HepG2 (cell line): ENCODE data around the gene MCOLN1. TPM values are rescaled to one million over a fixed set of nuclear protein-coding genes. Genes with fewer than 3 reads are reported as not detected.

ENCODE experiments used
- CSRNP1 ChIP-seq: sonication (generic); formaldehyde crosslinking; IDR thresholded peaks from 2 replicates; pipeline ENCODE4 v1.8.1; 2023; ENCODE audit warnings: mild to moderate bottlenecking, missing genetic modification reagents
- FOXK1 ChIP-seq: sonication (generic); formaldehyde crosslinking; IDR thresholded peaks from 2 replicates; pipeline ENCODE4 v1.4.0; 2020; ENCODE audit warnings: low read depth, missing genetic modification reagents, borderline replicate concordance
- GTF2F1 ChIP-seq: fragments of 150-350 bp; IDR thresholded peaks from 2 replicates; pipeline ENCODE4 v1.6.1; 2014; ENCODE audit warnings: low read length
- NFYC ChIP-seq: IDR thresholded peaks from 2 replicates; pipeline ENCODE4 v1.6.1; 2016; ENCODE audit warnings: missing genetic modification reagents, missing compliant biosample characterization
- SIX4 ChIP-seq: sonication (generic); formaldehyde crosslinking; IDR thresholded peaks from 2 replicates; pipeline ENCODE4 v1.4.0; 2020; ENCODE audit warnings: missing genetic modification reagents
- ZFP41 ChIP-seq: sonication (generic); formaldehyde crosslinking; IDR thresholded peaks from 2 replicates; pipeline ENCODE4 v1.4.0; 2020; ENCODE audit warnings: mild to moderate bottlenecking, missing genetic modification reagents, borderline replicate concordance
- ZNF30 ChIP-seq: sonication (generic); formaldehyde crosslinking; IDR thresholded peaks from 2 replicates; pipeline ENCODE4 v1.5.0; 2020; ENCODE audit warnings: mild to moderate bottlenecking, missing genetic modification reagents
- ZNF484 ChIP-seq: sonication (generic); formaldehyde crosslinking; IDR thresholded peaks from 2 replicates; pipeline ENCODE4 v1.5.1; 2020; ENCODE audit warnings: mild to moderate bottlenecking, low read depth, missing genetic modification reagents, borderline replicate concordance
- ZNF776 ChIP-seq: sonication (generic); formaldehyde crosslinking; IDR thresholded peaks from 2 replicates; pipeline ENCODE4 v1.4.0; 2020; ENCODE audit warnings: mild to moderate bottlenecking, missing genetic modification reagents
- ZNF879 ChIP-seq: sonication (generic); formaldehyde crosslinking; IDR thresholded peaks from 2 replicates; pipeline ENCODE4 v1.8.1; 2023; ENCODE audit warnings: missing genetic modification reagents
- ZSCAN5A ChIP-seq: sonication (generic); formaldehyde crosslinking; IDR thresholded peaks from 2 replicates; pipeline ENCODE4 v1.8.0; 2022; ENCODE audit warnings: mild to moderate bottlenecking, missing genetic modification reagents, borderline replicate concordance
- polyA plus RNA-seq, 8 experiments: library from polyadenylated mRNA; depleted of rRNA in 3 of 8; stranded (reverse) in 7 of 8; unstranded in 1 of 8; fragments of >200 nt; fragmentation: Illumina TruSeq in 4 of 8; extraction: Trizol in 4 of 8; gene quantifications; 2 replicates each; pipeline versions ENCODE4 v1.2.1 to v1.2.3, GENCODE V29; 2011 to 2016; ENCODE audit warnings: low read depth in 4 of 8, missing spikeins in 1 of 8, mixed read lengths in 1 of 8; ENCODE audit not compliant: insufficient read depth in 1 of 8
- total RNA-seq, 5 experiments: library from RNA; depleted of rRNA; stranded (reverse); fragments of >200 nt; fragmentation: Illumina TruSeq; extraction: Trizol; gene quantifications; 2 replicates each; pipeline ENCODE4 v1.2.3, GENCODE V29; 2016; ENCODE audit warnings: low read depth in 1 of 5
- TF ChIP-seq, protein P1 (sequence below): sonication (generic); formaldehyde crosslinking; IDR thresholded peaks from 2 replicates; pipeline ENCODE4 v1.4.0; 2020; ENCODE audit warnings: missing genetic modification reagents, low read depth, mild to moderate bottlenecking, borderline replicate concordance
- TF ChIP-seq, protein P2 (sequence below): sonication (generic); formaldehyde crosslinking; IDR thresholded peaks from 2 replicates; pipeline ENCODE4 v1.4.0; 2020; ENCODE audit warnings: missing genetic modification reagents
- TF ChIP-seq, protein P3 (sequence below): sonication (generic); formaldehyde crosslinking; IDR thresholded peaks from 2 replicates; pipeline ENCODE4 v1.4.0; 2020; ENCODE audit warnings: missing genetic modification reagents
- TF ChIP-seq, protein P4 (sequence below): sonication (generic); formaldehyde crosslinking; IDR thresholded peaks from 2 replicates; pipeline ENCODE4 v1.4.0; 2020; ENCODE audit warnings: missing genetic modification reagents; ENCODE audit errors: not compliant biosample characterization

Gene MCOLN1
- total and polyA plus RNA-seq, 2 of the 13 experiments (the other 11 are each of a cell fraction or from before 2014, with no cell fraction given), result 3.4 to 15.7 TPM

DNA sequence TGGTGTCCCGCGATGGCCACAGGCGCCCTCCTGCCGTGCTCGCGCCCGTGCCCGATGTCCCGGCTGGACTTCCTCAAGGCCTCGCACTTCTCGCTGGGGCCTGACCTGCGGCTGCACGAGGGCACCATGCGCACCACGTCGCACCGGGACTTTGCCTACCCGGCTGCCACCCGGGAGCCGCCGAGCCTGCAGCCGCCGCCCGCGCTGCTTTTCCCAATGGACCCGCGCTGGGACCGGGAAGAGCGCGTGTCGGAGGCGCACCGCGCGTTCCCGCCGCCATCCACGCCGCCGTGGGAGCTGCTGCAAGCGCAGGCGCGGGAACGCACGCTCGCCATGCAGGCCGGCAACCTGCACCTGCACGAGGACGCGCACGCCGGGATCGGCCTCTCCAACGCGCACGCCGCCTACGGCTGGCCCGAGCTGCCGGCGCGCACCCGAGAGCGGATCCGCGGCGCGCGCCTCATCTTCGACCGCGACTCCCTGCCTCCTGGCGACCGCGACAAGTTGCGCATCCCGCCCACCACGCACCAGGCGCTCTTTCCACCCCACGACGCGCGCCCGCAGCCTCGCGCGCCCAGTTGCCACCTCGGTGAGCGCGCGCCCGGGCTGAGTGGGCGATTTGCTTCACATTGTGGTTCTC lies 21.5 kb upstream of the MCOLN1 start (continued):
- TF ChIP-seq FOXK1 (no peak), CSRNP1 (CRISPR knock-in tag) (no peak; the same call in 1 of the 2 replicates), ZNF879 (CRISPR knock-in tag) (no peak), ZFP41 (CRISPR knock-in tag) (peak; percentile 92; the same call in 1 of the 2 replicates), NFYC (CRISPR knock-in tag) (no peak), ZNF30 (CRISPR knock-in tag) (peak; percentile 60; the same call in 1 of the 2 replicates), SIX4 (no peak), ZNF484 (CRISPR knock-in tag) (no peak), GTF2F1 (no peak), ZNF776 (CRISPR knock-in tag) (peak; percentile 92; the same call in 1 of the 2 replicates), ZSCAN5A (CRISPR knock-in tag) (0 out of 2 replicates have a peak, but pooled peaks have one; percentile 43)
- TF ChIP-seq, protein P1, sequence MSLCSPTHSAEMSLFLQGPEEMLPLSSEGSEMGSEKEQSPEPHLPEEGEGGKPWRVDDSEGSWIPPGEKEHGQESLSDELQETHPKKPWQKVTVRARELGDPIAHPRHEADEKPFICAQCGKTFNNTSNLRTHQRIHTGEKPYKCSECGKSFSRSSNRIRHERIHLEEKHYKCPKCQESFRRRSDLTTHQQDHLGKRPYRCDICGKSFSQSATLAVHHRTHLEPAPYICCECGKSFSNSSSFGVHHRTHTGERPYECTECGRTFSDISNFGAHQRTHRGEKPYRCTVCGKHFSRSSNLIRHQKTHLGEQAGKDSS (CRISPR knock-in tag), result no peak; the same call in 1 of the 2 replicates
- TF ChIP-seq, protein P2, sequence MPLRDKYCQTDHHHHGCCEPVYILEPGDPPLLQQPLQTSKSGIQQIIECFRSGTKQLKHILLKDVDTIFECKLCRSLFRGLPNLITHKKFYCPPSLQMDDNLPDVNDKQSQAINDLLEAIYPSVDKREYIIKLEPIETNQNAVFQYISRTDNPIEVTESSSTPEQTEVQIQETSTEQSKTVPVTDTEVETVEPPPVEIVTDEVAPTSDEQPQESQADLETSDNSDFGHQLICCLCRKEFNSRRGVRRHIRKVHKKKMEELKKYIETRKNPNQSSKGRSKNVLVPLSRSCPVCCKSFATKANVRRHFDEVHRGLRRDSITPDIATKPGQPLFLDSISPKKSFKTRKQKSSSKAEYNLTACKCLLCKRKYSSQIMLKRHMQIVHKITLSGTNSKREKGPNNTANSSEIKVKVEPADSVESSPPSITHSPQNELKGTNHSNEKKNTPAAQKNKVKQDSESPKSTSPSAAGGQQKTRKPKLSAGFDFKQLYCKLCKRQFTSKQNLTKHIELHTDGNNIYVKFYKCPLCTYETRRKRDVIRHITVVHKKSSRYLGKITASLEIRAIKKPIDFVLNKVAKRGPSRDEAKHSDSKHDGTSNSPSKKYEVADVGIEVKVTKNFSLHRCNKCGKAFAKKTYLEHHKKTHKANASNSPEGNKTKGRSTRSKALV (CRISPR knock-in tag), result peak; percentile 88
- TF ChIP-seq, protein P3, sequence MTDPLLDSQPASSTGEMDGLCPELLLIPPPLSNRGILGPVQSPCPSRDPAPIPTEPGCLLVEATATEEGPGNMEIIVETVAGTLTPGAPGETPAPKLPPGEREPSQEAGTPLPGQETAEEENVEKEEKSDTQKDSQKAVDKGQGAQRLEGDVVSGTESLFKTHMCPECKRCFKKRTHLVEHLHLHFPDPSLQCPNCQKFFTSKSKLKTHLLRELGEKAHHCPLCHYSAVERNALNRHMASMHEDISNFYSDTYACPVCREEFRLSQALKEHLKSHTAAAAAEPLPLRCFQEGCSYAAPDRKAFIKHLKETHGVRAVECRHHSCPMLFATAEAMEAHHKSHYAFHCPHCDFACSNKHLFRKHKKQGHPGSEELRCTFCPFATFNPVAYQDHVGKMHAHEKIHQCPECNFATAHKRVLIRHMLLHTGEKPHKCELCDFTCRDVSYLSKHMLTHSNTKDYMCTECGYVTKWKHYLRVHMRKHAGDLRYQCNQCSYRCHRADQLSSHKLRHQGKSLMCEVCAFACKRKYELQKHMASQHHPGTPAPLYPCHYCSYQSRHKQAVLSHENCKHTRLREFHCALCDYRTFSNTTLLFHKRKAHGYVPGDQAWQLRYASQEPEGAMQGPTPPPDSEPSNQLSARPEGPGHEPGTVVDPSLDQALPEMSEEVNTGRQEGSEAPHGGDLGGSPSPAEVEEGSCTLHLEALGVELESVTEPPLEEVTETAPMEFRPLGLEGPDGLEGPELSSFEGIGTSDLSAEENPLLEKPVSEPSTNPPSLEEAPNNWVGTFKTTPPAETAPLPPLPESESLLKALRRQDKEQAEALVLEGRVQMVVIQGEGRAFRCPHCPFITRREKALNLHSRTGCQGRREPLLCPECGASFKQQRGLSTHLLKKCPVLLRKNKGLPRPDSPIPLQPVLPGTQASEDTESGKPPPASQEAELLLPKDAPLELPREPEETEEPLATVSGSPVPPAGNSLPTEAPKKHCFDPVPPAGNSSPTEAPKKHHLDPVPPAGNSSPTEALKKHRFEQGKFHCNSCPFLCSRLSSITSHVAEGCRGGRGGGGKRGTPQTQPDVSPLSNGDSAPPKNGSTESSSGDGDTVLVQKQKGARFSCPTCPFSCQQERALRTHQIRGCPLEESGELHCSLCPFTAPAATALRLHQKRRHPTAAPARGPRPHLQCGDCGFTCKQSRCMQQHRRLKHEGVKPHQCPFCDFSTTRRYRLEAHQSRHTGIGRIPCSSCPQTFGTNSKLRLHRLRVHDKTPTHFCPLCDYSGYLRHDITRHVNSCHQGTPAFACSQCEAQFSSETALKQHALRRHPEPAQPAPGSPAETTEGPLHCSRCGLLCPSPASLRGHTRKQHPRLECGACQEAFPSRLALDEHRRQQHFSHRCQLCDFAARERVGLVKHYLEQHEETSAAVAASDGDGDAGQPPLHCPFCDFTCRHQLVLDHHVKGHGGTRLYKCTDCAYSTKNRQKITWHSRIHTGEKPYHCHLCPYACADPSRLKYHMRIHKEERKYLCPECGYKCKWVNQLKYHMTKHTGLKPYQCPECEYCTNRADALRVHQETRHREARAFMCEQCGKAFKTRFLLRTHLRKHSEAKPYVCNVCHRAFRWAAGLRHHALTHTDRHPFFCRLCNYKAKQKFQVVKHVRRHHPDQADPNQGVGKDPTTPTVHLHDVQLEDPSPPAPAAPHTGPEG, result no peak
- TF ChIP-seq, protein P4, sequence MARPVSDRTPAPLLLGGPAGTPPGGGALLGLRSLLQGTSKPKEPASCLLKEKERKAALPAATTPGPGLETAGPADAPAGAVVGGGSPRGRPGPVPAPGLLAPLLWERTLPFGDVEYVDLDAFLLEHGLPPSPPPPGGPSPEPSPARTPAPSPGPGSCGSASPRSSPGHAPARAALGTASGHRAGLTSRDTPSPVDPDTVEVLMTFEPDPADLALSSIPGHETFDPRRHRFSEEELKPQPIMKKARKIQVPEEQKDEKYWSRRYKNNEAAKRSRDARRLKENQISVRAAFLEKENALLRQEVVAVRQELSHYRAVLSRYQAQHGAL (CRISPR knock-in tag), result no peak
